Type B pancreatic cell (in vitro differentiated cells): ENCODE results near the gene ZSCAN10. TPM values are rescaled to one million over a fixed set of nuclear protein-coding genes. Genes with fewer than 3 reads are reported as not detected.
"Not testable (repeated sequence)": the region's sequence is repeated elsewhere in the genome, so short reads cannot be mapped to it uniquely, and the experiment has no call there.

Experiments used
- DNase-seq: peaks from one replicate; pipeline ENCODE4 v3.0.0; 2021; ENCODE audit warnings: mixed read lengths; ENCODE audit not compliant: unreplicated experiment; ENCODE audit errors: extremely low spot score
- H3K27ac Mint-ChIP-seq: 2 replicates; pipeline ENCODE4 v1.8.0; 2021; ENCODE audit warnings: mild to moderate bottlenecking, mixed read lengths
- H3K27me3 Mint-ChIP-seq: 2 replicates; pipeline ENCODE4 v1.8.0; 2021; ENCODE audit warnings: mixed read lengths
- H3K36me3 Mint-ChIP-seq: 2 replicates; pipeline ENCODE4 v1.8.0; 2021; ENCODE audit warnings: mixed read lengths
- H3K4me1 Mint-ChIP-seq: one replicate; pipeline ENCODE4 v1.8.0; 2021; ENCODE audit warnings: mixed read lengths; ENCODE audit not compliant: unreplicated experiment
- H3K4me3 Mint-ChIP-seq: 2 replicates; pipeline ENCODE4 v1.8.0; 2021; ENCODE audit warnings: mild to moderate bottlenecking, mixed read lengths
- H3K9me3 Mint-ChIP-seq: 2 replicates; pipeline ENCODE4 v1.8.0; 2021; ENCODE audit warnings: mixed read lengths
- total RNA-seq: library from RNA; stranded (reverse); gene quantifications from 2 replicates; pipeline ENCODE4 v1.2.1, GENCODE V29; 2021; ENCODE audit warnings: low replicate concordance
- TF ChIP-seq, protein P1 (sequence below): fragments of 200-600 bp; sonication (generic); conservative IDR thresholded peaks from 2 replicates; pipeline ENCODE4 v1.5.0; 2021; ENCODE audit warnings: antibody characterized with exemption, mild to moderate bottlenecking

Gene ZSCAN10
- total RNA-seq, 1 donor from 2014 or later, result not detected

- no peak overlapping the region for H3K27ac Mint-ChIP-seq
- peaks cover 49% of the 10 kb centered on the region for H3K27me3 Mint-ChIP-seq
- no peak overlapping the region for H3K4me3 Mint-ChIP-seq
- no peak for DNase-seq
- no peaks in the 10 kb centered on the region for H3K9me3 Mint-ChIP-seq
- TF ChIP-seq, protein P1, sequence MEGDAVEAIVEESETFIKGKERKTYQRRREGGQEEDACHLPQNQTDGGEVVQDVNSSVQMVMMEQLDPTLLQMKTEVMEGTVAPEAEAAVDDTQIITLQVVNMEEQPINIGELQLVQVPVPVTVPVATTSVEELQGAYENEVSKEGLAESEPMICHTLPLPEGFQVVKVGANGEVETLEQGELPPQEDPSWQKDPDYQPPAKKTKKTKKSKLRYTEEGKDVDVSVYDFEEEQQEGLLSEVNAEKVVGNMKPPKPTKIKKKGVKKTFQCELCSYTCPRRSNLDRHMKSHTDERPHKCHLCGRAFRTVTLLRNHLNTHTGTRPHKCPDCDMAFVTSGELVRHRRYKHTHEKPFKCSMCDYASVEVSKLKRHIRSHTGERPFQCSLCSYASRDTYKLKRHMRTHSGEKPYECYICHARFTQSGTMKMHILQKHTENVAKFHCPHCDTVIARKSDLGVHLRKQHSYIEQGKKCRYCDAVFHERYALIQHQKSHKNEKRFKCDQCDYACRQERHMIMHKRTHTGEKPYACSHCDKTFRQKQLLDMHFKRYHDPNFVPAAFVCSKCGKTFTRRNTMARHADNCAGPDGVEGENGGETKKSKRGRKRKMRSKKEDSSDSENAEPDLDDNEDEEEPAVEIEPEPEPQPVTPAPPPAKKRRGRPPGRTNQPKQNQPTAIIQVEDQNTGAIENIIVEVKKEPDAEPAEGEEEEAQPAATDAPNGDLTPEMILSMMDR, result no peak
- H3K4me1 Mint-ChIP-seq, result no peaks in the 10 kb centered on the region
- H3K36me3 Mint-ChIP-seq, result no peaks in the 10 kb centered on the region
Measured at GRCh38 chr16:3074860-3075522, 24.1 kb downstream of the ZSCAN10 start.

DNA sequence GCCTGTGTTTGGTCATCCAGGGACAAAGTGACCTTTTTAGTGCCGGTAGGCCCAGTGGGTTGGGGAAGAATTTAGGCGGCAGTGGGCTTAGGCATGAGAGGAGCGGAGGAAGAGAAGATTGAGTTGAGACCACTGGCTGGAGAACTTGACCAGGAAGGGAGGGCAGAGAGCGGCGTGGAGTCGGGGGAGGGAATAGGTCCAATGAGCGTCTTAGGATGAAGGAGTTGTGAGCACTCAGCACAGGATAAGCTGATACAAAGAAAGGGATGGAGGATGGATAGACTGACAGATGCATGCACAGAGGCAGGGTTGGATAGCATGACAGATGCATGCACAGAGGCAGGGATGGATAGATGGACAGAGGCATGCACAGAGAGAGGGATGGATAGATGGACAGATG lies 25.6 kb downstream of the ZSCAN10 start:
- H3K4me3 Mint-ChIP-seq, result no peak overlapping the region
- peaks cover 39% of the 10 kb centered on the region for H3K27me3 Mint-ChIP-seq
- no peaks in the 10 kb centered on the region for H3K36me3 Mint-ChIP-seq
- no peak for DNase-seq
- TF ChIP-seq, protein P1, result no peak
- H3K27ac Mint-ChIP-seq, result no peak overlapping the region
- no peaks in the 10 kb centered on the region for H3K4me1 Mint-ChIP-seq
- H3K9me3 Mint-ChIP-seq, result no peaks in the 10 kb centered on the region

DNA sequence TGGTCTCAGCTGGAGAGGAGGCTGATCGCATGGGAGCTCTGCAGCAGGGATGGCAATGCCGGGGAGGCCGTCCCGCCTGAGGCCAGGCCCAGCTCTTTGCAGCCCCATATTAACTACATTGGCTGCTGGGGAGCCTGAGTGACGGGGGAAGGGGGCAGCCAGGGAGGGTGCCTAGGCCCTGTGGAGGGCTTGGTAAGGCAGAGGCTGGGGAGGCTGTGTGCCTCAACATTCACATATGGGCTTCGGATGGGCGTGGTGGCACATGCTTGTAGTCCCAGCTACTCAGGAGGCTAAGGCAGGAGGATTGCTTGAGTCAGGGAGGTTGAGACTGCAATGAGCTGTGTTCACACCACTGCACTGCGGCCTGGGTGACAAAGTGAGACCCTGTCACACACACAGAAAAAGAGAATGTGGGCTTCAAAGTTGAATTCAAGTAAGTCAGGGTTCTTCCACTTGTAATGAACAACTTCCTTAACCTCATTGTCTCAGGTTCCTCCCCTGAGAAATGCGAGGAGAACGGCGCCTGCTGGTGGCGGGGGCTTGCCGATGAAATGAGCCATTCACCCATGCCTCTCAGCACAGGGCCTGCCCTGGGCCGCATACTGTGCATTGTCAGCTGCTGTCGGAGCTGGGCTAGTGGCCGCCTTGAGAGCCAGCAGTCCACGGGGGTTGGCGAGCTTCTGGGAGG lies 26.4 kb downstream of the ZSCAN10 start:
- DNase-seq, H3K36me3 Mint-ChIP-seq, H3K4me1 Mint-ChIP-seq, H3K4me3 Mint-ChIP-seq, H3K27ac Mint-ChIP-seq, H3K9me3 Mint-ChIP-seq: not testable (repeated sequence)
- H3K27me3 Mint-ChIP-seq, result peaks cover 36% of the 10 kb centered on the region

- H3K4me1 Mint-ChIP-seq, H3K4me3 Mint-ChIP-seq, H3K9me3 Mint-ChIP-seq, H3K27ac Mint-ChIP-seq, H3K36me3 Mint-ChIP-seq, DNase-seq: not testable (repeated sequence)
- peaks cover 34% of the 10 kb centered on the region for H3K27me3 Mint-ChIP-seq
Measured at GRCh38 chr16:3072148-3072547, 26.9 kb downstream of the ZSCAN10 start.

DNA sequence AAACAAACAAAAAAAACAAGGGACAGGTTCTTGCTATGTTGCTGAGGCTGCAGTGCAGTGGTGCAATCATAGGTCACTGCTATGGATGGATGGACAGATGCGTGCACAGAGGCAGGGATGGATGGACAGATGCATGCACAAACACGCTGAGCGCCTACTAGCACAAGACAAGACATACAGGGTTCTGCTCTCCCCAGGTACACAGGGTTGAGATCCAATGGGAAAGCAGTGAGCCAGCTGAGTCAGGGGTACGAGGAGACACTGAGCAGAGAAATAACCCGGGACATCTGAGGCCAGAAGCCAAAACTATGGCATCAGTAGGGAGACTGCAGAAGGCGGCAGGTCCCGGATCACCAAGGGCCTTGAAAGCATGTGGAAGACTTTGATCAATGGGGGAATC lies 27.4 kb downstream of the ZSCAN10 start:
- no peak overlapping the region for H3K4me3 Mint-ChIP-seq
- no peak for DNase-seq

DNA sequence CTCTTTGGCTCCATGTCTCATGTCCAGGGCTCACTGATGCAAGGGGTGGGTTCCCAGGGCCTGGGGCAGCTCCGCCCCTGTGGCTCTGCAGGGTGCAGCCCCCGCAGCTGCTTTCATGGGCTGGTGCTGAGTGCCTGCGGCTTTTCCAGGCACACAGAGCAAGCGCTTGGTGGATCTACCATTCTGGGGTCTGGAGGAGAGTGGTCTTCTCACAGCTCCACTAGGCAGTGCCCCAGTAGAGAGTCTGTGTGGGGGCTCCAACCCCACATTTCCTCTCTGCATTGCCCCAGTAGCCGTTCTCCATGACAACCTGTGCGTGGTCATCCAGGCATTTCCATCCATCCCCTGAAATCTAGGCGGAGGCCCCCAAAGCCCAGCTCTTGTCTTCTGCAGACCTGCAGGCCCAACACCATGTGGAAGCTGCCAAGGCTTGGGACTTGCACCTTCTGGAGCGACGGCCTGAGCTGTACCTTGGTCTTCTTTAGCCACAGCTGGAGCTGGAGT lies 28.4 kb downstream of the ZSCAN10 start:
- Mint-ChIP-seq H3K4me3 (no peak overlapping the region), H3K27me3 (peaks cover 24% of the 10 kb centered on the region), H3K36me3 (no peaks in the 10 kb centered on the region), H3K4me1 (no peaks in the 10 kb centered on the region), H3K9me3 (no peaks in the 10 kb centered on the region), H3K27ac (no peak overlapping the region)
- TF ChIP-seq, protein P1, result no peak
- no peak for DNase-seq

More for the DNA sequence above, 27.4 kb downstream of the ZSCAN10 start:
- peaks cover 30% of the 10 kb centered on the region for H3K27me3 Mint-ChIP-seq
- TF ChIP-seq, protein P1, result no peak
- no peaks in the 10 kb centered on the region for H3K9me3 Mint-ChIP-seq
- no peaks in the 10 kb centered on the region for H3K4me1 Mint-ChIP-seq
- no peak overlapping the region for H3K27ac Mint-ChIP-seq
- H3K36me3 Mint-ChIP-seq, result no peaks in the 10 kb centered on the region

DNA sequence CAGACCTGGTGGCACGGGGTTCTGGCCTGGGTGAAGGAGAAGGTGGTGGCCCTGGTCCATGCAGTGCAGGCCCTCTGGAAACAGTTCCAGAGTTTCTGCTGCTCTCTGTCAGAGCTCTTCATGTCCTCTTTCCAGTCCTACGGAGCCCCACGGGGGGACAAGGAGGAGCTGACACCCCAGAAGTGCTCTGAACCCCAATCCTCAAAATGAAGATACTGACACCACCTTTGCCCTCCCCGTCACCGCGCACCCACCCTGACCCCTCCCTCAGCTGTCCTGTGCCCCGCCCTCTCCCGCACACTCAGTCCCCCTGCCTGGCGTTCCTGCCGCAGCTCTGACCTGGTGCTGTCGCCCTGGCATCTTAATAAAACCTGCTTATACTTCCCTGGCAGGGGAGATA lies 29.9 kb downstream of the ZSCAN10 start:
- H3K27ac Mint-ChIP-seq, result not testable (repeated sequence)

More for the DNA sequence above, 29.9 kb downstream of the ZSCAN10 start:
- peaks cover 14% of the 10 kb centered on the region for H3K27me3 Mint-ChIP-seq
- H3K36me3 Mint-ChIP-seq, H3K9me3 Mint-ChIP-seq, H3K4me3 Mint-ChIP-seq, H3K4me1 Mint-ChIP-seq, DNase-seq: not testable (repeated sequence)
